ENCODE measurements around the gene SMIM1.

The SMIM1 gene

DNA sequence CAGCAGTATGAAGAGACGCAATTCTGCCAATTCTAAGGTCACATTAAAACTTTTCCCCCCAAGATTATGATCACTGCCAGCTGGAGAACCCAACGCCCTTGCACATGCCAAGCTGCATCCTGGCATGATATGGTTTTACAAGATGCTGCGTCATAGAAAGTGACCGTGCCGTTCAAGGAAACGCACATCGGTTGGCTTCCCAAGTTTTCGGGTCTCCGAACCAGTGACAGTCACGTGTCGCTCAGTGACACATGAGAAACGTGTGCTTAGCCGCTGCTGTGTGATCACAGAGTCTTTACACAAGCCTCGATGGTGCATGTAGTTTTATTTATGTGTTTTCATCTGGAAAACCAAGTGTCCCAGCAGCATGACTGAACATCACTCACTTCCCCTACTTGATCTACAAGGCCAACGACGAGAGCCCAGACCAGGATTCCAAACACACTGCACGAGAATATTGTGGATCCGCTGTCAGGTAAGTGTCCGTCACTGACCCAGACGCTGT, 7.4 kb downstream of the SMIM1 start:
- H2AFZ ChIP-seq (ENCODE audit: low read length) = no peak overlapping the region
- H3K9ac ChIP-seq (ENCODE audit: low read depth, low read length, poor library complexity) = no peak overlapping the region
- no peak overlapping the region for H2BK5ac ChIP-seq (ENCODE audit: low read length)
- no CpG with 5 or more reads among the region's 20 CpGs for WGBS, 2 donors (ENCODE audit: extremely low coverage in 2 of 2, insufficient read length in 2 of 2, insufficient replicate concordance in 1 of 2)
- no peak overlapping the region for H3K18ac ChIP-seq (ENCODE audit: low read length)
- H3K27ac ChIP-seq (replicated peaks; ENCODE audit: low read length) = no peak overlapping the region
- peaks cover 40 to 65% of the 10 kb centered on the region in 2 donors for H3K36me3 ChIP-seq (replicated peaks in 1 of 2; ENCODE audit: control insufficient read depth in 2 of 2, insufficient read depth in 2 of 2, low read length in 2 of 2)
- peaks cover 0 to 2% of the 10 kb centered on the region in 2 donors for H3K9me3 ChIP-seq (replicated peaks in 1 of 2; ENCODE audit: control insufficient read depth in 2 of 2, insufficient read depth in 1 of 2, low read depth in 1 of 2, low read length in 2 of 2)
- no peak overlapping the region for H3K4me3 ChIP-seq (ENCODE audit: low read length in 2 of 2)
- no peak overlapping the region for H2AK5ac ChIP-seq (ENCODE audit: low read depth, low read length)
- H2BK12ac ChIP-seq (ENCODE audit: low read length) = no peak overlapping the region
- H3K4me1 ChIP-seq (ENCODE audit: control insufficient read depth in 2 of 2, insufficient read depth in 1 of 2, low read depth in 1 of 2, low read length in 2 of 2) = peaks cover 9% of the 10 kb centered on the region in 2 donors
- no peak overlapping the region for H4K91ac ChIP-seq (ENCODE audit: low read depth, low read length, poor library complexity)
- H3K23ac ChIP-seq (ENCODE audit: low read depth, low read length, poor library complexity) = no peak overlapping the region
- H3K27me3 ChIP-seq (ENCODE audit: control insufficient read depth in 3 of 3, insufficient read depth in 3 of 3, low read depth in 1 of 3, low read length in 3 of 3) = no peaks in the 10 kb centered on the region
- H3K14ac ChIP-seq (ENCODE audit: low read length) = no peak overlapping the region
- no peak for DNase-seq (ENCODE audit: low spot score)
- no peak overlapping the region for H4K8ac ChIP-seq (ENCODE audit: low read depth, low read length)
- H3K79me1 ChIP-seq (ENCODE audit: low read depth, low read length) = peaks cover 2% of the 10 kb centered on the region
- no peak overlapping the region for H3K4ac ChIP-seq (ENCODE audit: low read length)
- no peak overlapping the region for H2BK15ac ChIP-seq (ENCODE audit: low read length)
- H2BK120ac ChIP-seq (ENCODE audit: low read depth, low read length) = no peak overlapping the region
- H3K4me2 ChIP-seq (ENCODE audit: insufficient read depth, low read length, poor library complexity, severe bottlenecking) = no peak overlapping the region

- H3K79me1 ChIP-seq (ENCODE audit: low read depth, low read length) = peaks cover 2% of the 10 kb centered on the region
- no peak overlapping the region for H3K23ac ChIP-seq (ENCODE audit: low read depth, low read length, poor library complexity)
- no peak overlapping the region for H2AFZ ChIP-seq (ENCODE audit: low read length)
- H3K14ac ChIP-seq (ENCODE audit: low read length) = no peak overlapping the region
- H3K4me2 ChIP-seq (ENCODE audit: insufficient read depth, low read length, poor library complexity, severe bottlenecking) = no peak overlapping the region
- H3K27me3 ChIP-seq (ENCODE audit: control insufficient read depth in 3 of 3, insufficient read depth in 3 of 3, low read depth in 1 of 3, low read length in 3 of 3) = no peaks in the 10 kb centered on the region
- no peak for DNase-seq (ENCODE audit: low spot score)
- H3K4me3 ChIP-seq (ENCODE audit: low read length in 2 of 2) = no peak overlapping the region
- H4K8ac ChIP-seq (ENCODE audit: low read depth, low read length) = no peak overlapping the region
- H2BK120ac ChIP-seq (ENCODE audit: low read depth, low read length) = no peak overlapping the region
- H3K18ac ChIP-seq (ENCODE audit: low read length) = no peak overlapping the region
- no peak overlapping the region for H3K4ac ChIP-seq (ENCODE audit: low read length)
- no peak overlapping the region for H3K27ac ChIP-seq (replicated peaks; ENCODE audit: low read length)
- no peak overlapping the region for H2BK12ac ChIP-seq (ENCODE audit: low read length)
- H3K36me3 ChIP-seq (replicated peaks in 1 of 2; ENCODE audit: control insufficient read depth in 2 of 2, insufficient read depth in 2 of 2, low read length in 2 of 2) = peaks cover 44 to 75% of the 10 kb centered on the region in 2 donors
- no peak overlapping the region for H2BK5ac ChIP-seq (ENCODE audit: low read length)
- H3K4me1 ChIP-seq (ENCODE audit: control insufficient read depth in 2 of 2, insufficient read depth in 1 of 2, low read depth in 1 of 2, low read length in 2 of 2) = no peaks in the 10 kb centered on the region
- no peak overlapping the region for H3K9ac ChIP-seq (ENCODE audit: low read depth, low read length, poor library complexity)
- H2AK5ac ChIP-seq (ENCODE audit: low read depth, low read length) = no peak overlapping the region
- WGBS, 2 donors (ENCODE audit: extremely low coverage in 2 of 2, insufficient read length in 2 of 2, insufficient replicate concordance in 1 of 2) = no CpG with 5 or more reads among the region's 21 CpGs
- peaks cover 0 to 2% of the 10 kb centered on the region in 2 donors for H3K9me3 ChIP-seq (replicated peaks in 1 of 2; ENCODE audit: control insufficient read depth in 2 of 2, insufficient read depth in 1 of 2, low read depth in 1 of 2, low read length in 2 of 2)
- no peak overlapping the region for H2BK15ac ChIP-seq (ENCODE audit: low read length)
- no peak overlapping the region for H4K91ac ChIP-seq (ENCODE audit: low read depth, low read length, poor library complexity)
These were observed 8.4 kb downstream of the SMIM1 start for GRCh38 chr1:3780901-3781300.

DNA sequence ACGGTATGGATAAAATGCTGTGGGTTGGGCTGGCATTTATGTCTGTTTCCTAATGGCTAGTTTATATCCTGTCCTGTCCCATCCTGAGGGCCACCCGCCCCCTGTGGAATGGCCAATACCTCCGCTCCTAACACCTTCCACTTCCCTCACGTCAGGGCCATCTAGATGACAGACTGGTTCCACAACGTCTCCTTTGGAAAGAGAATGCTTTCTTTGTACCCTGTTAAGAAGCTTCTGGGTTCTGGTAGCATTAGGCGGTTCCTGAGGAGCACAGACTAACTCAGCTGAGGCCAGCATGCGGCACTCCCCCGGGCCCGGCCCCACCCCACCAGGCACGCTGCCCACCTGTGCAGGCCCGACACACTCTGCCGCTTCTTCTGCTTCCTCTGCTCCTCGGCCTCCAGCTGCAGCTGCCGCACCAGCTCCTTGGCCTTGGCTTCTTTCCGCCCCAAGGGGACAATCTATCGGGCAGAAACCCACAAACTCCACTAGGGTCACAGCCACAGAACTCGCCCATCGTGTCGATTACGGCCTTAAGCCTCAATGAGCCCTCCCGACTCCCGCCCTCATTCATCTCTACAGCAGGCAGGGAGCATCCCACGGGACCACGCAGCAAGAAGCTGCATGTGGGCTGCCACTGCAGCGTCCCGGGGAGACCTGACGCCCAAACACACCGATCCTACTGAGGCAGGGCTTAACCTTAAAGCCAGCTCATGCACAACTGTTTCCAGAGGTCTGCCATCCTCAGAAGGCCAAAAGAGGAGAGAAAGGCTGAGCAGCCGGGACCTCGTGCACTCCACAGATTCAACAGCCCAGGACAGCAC, 11.3 kb downstream of the SMIM1 start:
- Histone ChIP-seq H4K8ac (ENCODE audit: low read depth, low read length) (no peak overlapping the region), H2BK120ac (ENCODE audit: low read depth, low read length) (no peak overlapping the region), H3K18ac (ENCODE audit: low read length) (no peak overlapping the region), H3K27me3 (ENCODE audit: control insufficient read depth in 3 of 3, insufficient read depth in 3 of 3, low read depth in 1 of 3, low read length in 3 of 3) (no peaks in the 10 kb centered on the region), H2AK5ac (ENCODE audit: low read depth, low read length) (no peak overlapping the region), H3K4me3 (ENCODE audit: low read length in 2 of 2) (peak overlapping the region in 1 of 2 donors; percentile 14), H3K4ac (ENCODE audit: low read length) (no peak overlapping the region), H3K23ac (ENCODE audit: low read depth, low read length, poor library complexity) (no peak overlapping the region), H3K36me3 (replicated peaks in 1 of 2; ENCODE audit: control insufficient read depth in 2 of 2, insufficient read depth in 2 of 2, low read length in 2 of 2) (peaks cover 52 to 98% of the 10 kb centered on the region in 2 donors), H2BK15ac (ENCODE audit: low read length) (no peak overlapping the region), H3K79me1 (ENCODE audit: low read depth, low read length) (peaks cover 10% of the 10 kb centered on the region), H2BK12ac (ENCODE audit: low read length) (no peak overlapping the region), H2BK5ac (ENCODE audit: low read length) (no peak overlapping the region), H2AFZ (ENCODE audit: low read length) (no peak overlapping the region), H3K4me1 (ENCODE audit: control insufficient read depth in 2 of 2, insufficient read depth in 1 of 2, low read depth in 1 of 2, low read length in 2 of 2) (no peaks in the 10 kb centered on the region), H3K9me3 (replicated peaks in 1 of 2; ENCODE audit: control insufficient read depth in 2 of 2, insufficient read depth in 1 of 2, low read depth in 1 of 2, low read length in 2 of 2) (peaks cover 0 to 2% of the 10 kb centered on the region in 2 donors), H3K9ac (ENCODE audit: low read depth, low read length, poor library complexity) (peak overlapping the region; percentile 60), H3K4me2 (ENCODE audit: insufficient read depth, low read length, poor library complexity, severe bottlenecking) (no peak overlapping the region), H4K91ac (ENCODE audit: low read depth, low read length, poor library complexity) (no peak overlapping the region), H3K14ac (ENCODE audit: low read length) (no peak overlapping the region), H3K27ac (replicated peaks; ENCODE audit: low read length) (no peak overlapping the region)
- no peak for DNase-seq (ENCODE audit: low spot score)
- WGBS, 2 donors (ENCODE audit: extremely low coverage in 2 of 2, insufficient read length in 2 of 2, insufficient replicate concordance in 1 of 2) = no CpG with 5 or more reads among the region's 30 CpGs

DNA sequence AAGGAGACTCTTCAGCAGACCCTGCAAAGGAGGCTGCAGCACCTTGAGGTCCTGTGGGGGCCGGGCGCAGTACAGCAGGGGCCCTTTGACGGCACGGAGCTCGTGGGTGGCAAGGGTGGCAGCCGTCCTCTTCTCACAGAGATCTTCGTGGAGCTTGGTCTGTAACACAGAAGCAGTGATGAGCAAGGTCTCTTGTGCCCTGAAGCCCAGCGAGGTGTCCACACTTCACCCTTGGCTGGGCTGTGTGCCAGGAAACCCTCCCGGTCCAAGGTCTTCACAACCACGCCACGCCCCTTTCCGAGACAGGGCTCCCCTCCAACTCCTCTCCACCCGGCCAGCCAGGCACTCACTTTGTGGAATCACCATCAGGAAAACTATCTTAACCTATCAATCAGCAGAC, 12.5 kb downstream of the SMIM1 start:
- H3K36me3 ChIP-seq (replicated peaks in 1 of 2; ENCODE audit: control insufficient read depth in 2 of 2, insufficient read depth in 2 of 2, low read length in 2 of 2) = peaks cover 42 to 95% of the 10 kb centered on the region in 2 donors

More for the DNA sequence above, 12.5 kb downstream of the SMIM1 start:
- Histone ChIP-seq H3K18ac (ENCODE audit: low read length) (no peak overlapping the region), H2BK120ac (ENCODE audit: low read depth, low read length) (no peak overlapping the region), H3K4me1 (ENCODE audit: control insufficient read depth in 2 of 2, insufficient read depth in 1 of 2, low read depth in 1 of 2, low read length in 2 of 2) (no peaks in the 10 kb centered on the region), H2AK5ac (ENCODE audit: low read depth, low read length) (no peak overlapping the region), H4K8ac (ENCODE audit: low read depth, low read length) (no peak overlapping the region), H2AFZ (ENCODE audit: low read length) (no peak overlapping the region), H2BK5ac (ENCODE audit: low read length) (no peak overlapping the region), H3K27ac (replicated peaks; ENCODE audit: low read length) (no peak overlapping the region), H4K91ac (ENCODE audit: low read depth, low read length, poor library complexity) (no peak overlapping the region), H2BK15ac (ENCODE audit: low read length) (no peak overlapping the region), H3K27me3 (ENCODE audit: control insufficient read depth in 3 of 3, insufficient read depth in 3 of 3, low read depth in 1 of 3, low read length in 3 of 3) (no peaks in the 10 kb centered on the region), H2BK12ac (ENCODE audit: low read length) (no peak overlapping the region), H3K4ac (ENCODE audit: low read length) (no peak overlapping the region), H3K79me1 (ENCODE audit: low read depth, low read length) (peaks cover 16% of the 10 kb centered on the region), H3K9me3 (replicated peaks in 1 of 2; ENCODE audit: control insufficient read depth in 2 of 2, insufficient read depth in 1 of 2, low read depth in 1 of 2, low read length in 2 of 2) (peaks cover 0 to 2% of the 10 kb centered on the region in 2 donors), H3K4me3 (ENCODE audit: low read length in 2 of 2) (no peak overlapping the region), H3K23ac (ENCODE audit: low read depth, low read length, poor library complexity) (peak overlapping the region; percentile 3), H3K9ac (ENCODE audit: low read depth, low read length, poor library complexity) (no peak overlapping the region), H3K4me2 (ENCODE audit: insufficient read depth, low read length, poor library complexity, severe bottlenecking) (no peak overlapping the region), H3K14ac (ENCODE audit: low read length) (no peak overlapping the region)
- no CpG with 5 or more reads among the region's 13 CpGs for WGBS, 2 donors (ENCODE audit: extremely low coverage in 2 of 2, insufficient read length in 2 of 2, insufficient replicate concordance in 1 of 2)
- no peak for DNase-seq (ENCODE audit: low spot score)

Measured in neuronal stem cell (in vitro differentiated cells).